PC-9 (cell line): ENCODE results near the gene ADH7. TPM values are rescaled to one million over a fixed set of nuclear protein-coding genes. Genes with fewer than 3 reads are reported as not detected.

Source experiments
- BruUV-seq: library from RNA; stranded (reverse); fragments of 400-500 nt; replicated peaks from 2 replicates; lab custom pipeline; 2021; lab: Mats Ljungman, UMichigan
- CTCF ChIA-PET: fragments of 300-600 bp; sonication (Branson Sonifier 250); formaldehyde crosslinking; loops from one replicate; lab custom pipeline; 2022; ENCODE audit warnings: antibody characterized with exemption; lab: Charles Lee
- POLR2A ChIA-PET: fragments of 300-600 bp; sonication (Branson Sonifier 250); formaldehyde crosslinking; loops from one replicate; lab custom pipeline; 2022; ENCODE audit warnings: antibody characterized with exemption; ENCODE audit not compliant: unreplicated experiment; lab: Charles Lee
- DNase-seq, 2 experiments: peaks; one replicate each; pipeline versions ENCODE4 v3.0.0 to v3.0.0-alpha.2; 2015 to 2022; ENCODE audit warnings: mixed read lengths in 1 of 2
- H2AFZ ChIP-seq: fragments of 200-600 bp; sonication (generic); 2 replicates; pipeline ENCODE4 v1.8.1; 2017; ENCODE audit warnings: antibody characterized with exemption
- H3F3A ChIP-seq: fragments of 200-600 bp; sonication (generic); 2 replicates; pipeline ENCODE4 v1.8.1; 2017; ENCODE audit warnings: antibody characterized with exemption, mild to moderate bottlenecking, low read depth; ENCODE audit not compliant: insufficient read depth
- H3K27ac ChIP-seq: fragments of 200-600 bp; sonication (generic); 2 replicates; pipeline ENCODE4 v1.6.1; 2016; ENCODE audit warnings: mixed run types
- H3K27me3 ChIP-seq: fragments of 200-600 bp; sonication (generic); 2 replicates; pipeline ENCODE4 v1.6.1; 2016; ENCODE audit warnings: low read depth, mixed run types; ENCODE audit not compliant: insufficient read depth
- H3K36me3 ChIP-seq: fragments of 200-600 bp; sonication (generic); 2 replicates; pipeline ENCODE4 v1.6.1; 2016; ENCODE audit warnings: low read depth, mixed run types
- H3K4me1 ChIP-seq: fragments of 200-600 bp; sonication (generic); replicated peaks from 2 replicates; pipeline ENCODE4 v1.6.1; 2016; ENCODE audit warnings: mixed run types; ENCODE audit not compliant: insufficient read depth
- H3K4me2 ChIP-seq: fragments of 200-600 bp; sonication (generic); 2 replicates; pipeline ENCODE4 v1.6.1; 2017; ENCODE audit warnings: mixed run types
- H3K4me3 ChIP-seq: fragments of 200-600 bp; sonication (generic); 2 replicates; pipeline ENCODE4 v1.6.1; 2016; ENCODE audit warnings: mixed run types
- H3K79me2 ChIP-seq: fragments of 200-600 bp; sonication (generic); 2 replicates; pipeline ENCODE4 v1.6.1; 2017; ENCODE audit warnings: low read depth, mixed run types
- H3K9me2 ChIP-seq: fragments of 200-600 bp; sonication (generic); 2 replicates; pipeline ENCODE4 v1.8.1; 2017; ENCODE audit warnings: mild to moderate bottlenecking; ENCODE audit not compliant: insufficient read depth
- H3K9me3 ChIP-seq: fragments of 200-600 bp; sonication (generic); 2 replicates; pipeline ENCODE4 v1.8.1; 2016; ENCODE audit warnings: low read depth; ENCODE audit not compliant: insufficient read depth
- H4K20me1 ChIP-seq: fragments of 200-600 bp; sonication (generic); 2 replicates; pipeline ENCODE4 v1.8.1; 2017; ENCODE audit not compliant: insufficient read depth
- EZH2 ChIP-seq: fragments of 200-600 bp; sonication (generic); IDR thresholded peaks from 2 replicates; pipeline ENCODE4 v1.8.0; 2017; ENCODE audit warnings: antibody characterized with exemption, low read depth
- intact Hi-C: fragments of 100-400 bp; cut with micrococcal nuclease; formaldehyde crosslinking; loops from one replicate; pipeline ENCODE4 v1.10.0; 2022; ENCODE audit not compliant: unreplicated experiment
- total RNA-seq: library from RNA; stranded (reverse); gene quantifications from 2 replicates; pipeline ENCODE4 v1.2.3, GENCODE V29; 2021
- TF ChIP-seq, protein P1 (sequence below): fragments of 200-600 bp; sonication (generic); conservative IDR thresholded peaks from 2 replicates; pipeline ENCODE4 v1.6.1; 2017; ENCODE audit warnings: mixed run types, antibody characterized with exemption, mild to moderate bottlenecking, moderate library complexity

ADH7 gene
- total RNA-seq, 1 experiment from 2014 or later, result not detected

GRCh38 chr4:99461623-99462401, 26.7 kb upstream of the ADH7 start:
- Histone ChIP-seq H3K27me3 (no peaks in the 10 kb centered on the region), H3K9me2 (no peaks in the 10 kb centered on the region), H4K20me1 (no peaks in the 10 kb centered on the region), H2AFZ (no peak overlapping the region), H3K4me1 (peaks cover 14% of the 10 kb centered on the region), H3K4me3 (no peak overlapping the region), H3F3A (peaks cover 6% of the 10 kb centered on the region; the same call in 1 of the 2 replicates), H3K4me2 (no peak overlapping the region), H3K79me2 (no peaks in the 10 kb centered on the region), H3K36me3 (no peaks in the 10 kb centered on the region), H3K27ac (no peak overlapping the region), H3K9me3 (no peaks in the 10 kb centered on the region)
- ChIA-PET CTCF (interaction anchor here (0.6 to 2.1 kb wide), 2 partner anchors 51 to 406 kb away, joined by 3 to 4 read pairs; no protein-coding TSS in a partner anchor), POLR2A (no interaction called here)
- BruUV-seq, result no TSS peak
- no peak for TF ChIP-seq EZH2
- TF ChIP-seq, protein P1, sequence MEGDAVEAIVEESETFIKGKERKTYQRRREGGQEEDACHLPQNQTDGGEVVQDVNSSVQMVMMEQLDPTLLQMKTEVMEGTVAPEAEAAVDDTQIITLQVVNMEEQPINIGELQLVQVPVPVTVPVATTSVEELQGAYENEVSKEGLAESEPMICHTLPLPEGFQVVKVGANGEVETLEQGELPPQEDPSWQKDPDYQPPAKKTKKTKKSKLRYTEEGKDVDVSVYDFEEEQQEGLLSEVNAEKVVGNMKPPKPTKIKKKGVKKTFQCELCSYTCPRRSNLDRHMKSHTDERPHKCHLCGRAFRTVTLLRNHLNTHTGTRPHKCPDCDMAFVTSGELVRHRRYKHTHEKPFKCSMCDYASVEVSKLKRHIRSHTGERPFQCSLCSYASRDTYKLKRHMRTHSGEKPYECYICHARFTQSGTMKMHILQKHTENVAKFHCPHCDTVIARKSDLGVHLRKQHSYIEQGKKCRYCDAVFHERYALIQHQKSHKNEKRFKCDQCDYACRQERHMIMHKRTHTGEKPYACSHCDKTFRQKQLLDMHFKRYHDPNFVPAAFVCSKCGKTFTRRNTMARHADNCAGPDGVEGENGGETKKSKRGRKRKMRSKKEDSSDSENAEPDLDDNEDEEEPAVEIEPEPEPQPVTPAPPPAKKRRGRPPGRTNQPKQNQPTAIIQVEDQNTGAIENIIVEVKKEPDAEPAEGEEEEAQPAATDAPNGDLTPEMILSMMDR, result no peak
- intact Hi-C loops, result loop anchor here (2.0 to 5.0 kb wide), 4 partner anchors 57 to 1311 kb away; partner anchors contain the start of gene METAP1
- no peak for DNase-seq

DNA sequence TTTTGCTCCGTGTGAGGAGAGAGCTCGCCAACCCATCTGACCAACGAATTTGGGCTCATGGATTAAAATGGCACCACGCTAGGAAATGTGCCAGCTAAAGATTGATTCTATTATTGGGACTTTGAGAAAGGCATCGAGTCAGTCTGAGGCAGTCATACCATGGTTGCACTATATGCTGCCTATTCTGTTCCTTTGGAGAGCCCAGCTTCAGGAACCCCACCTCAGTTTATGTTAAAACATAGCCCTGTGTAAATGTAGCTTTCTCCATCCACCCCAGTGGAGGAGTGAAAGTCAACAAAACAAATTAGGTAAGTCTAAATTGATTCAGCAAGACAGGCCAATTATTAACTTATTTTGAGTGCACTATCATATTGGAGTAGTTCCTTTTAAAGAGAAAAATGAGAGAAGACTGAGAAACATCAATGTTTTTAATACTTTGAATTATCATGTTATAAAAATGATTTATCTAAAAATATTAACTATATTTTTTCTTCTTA, 24.5 kb upstream of the ADH7 start:
- no peaks in the 10 kb centered on the region for H3K36me3 ChIP-seq
- POLR2A ChIA-PET, result interaction anchor here (0.6 kb wide), 2 partner anchors 875 to 1310 kb away, joined by 3 to 4 read pairs; no protein-coding TSS in a partner anchor
- H3K4me3 ChIP-seq, result no peak overlapping the region
- H3K79me2 ChIP-seq, result no peaks in the 10 kb centered on the region
- no peak overlapping the region for H3K4me2 ChIP-seq
- H3K9me3 ChIP-seq, result no peaks in the 10 kb centered on the region
- H3F3A ChIP-seq, result peaks cover 6% of the 10 kb centered on the region; the same call in 1 of the 2 replicates
- no peaks in the 10 kb centered on the region for H3K27me3 ChIP-seq
- CTCF ChIA-PET, result interaction anchor here (0.5 to 0.6 kb wide), 2 partner anchors 82 to 342 kb away, joined by 3 to 6 read pairs; no protein-coding TSS in a partner anchor
- TSS peak; percentile 96 for BruUV-seq
- DNase-seq, result no peak
- no peaks in the 10 kb centered on the region for H4K20me1 ChIP-seq
- peak overlapping the region; percentile 58 for H3K27ac ChIP-seq
- H3K4me1 ChIP-seq, result peaks cover 14% of the 10 kb centered on the region
- H3K9me2 ChIP-seq, result no peaks in the 10 kb centered on the region
- intact Hi-C loops, result loop anchor here (5.0 kb wide), 1 partner anchor 992 kb away; no protein-coding TSS in a partner anchor
- TF ChIP-seq, protein P1, result no peak
- TF ChIP-seq EZH2, result no peak
- H2AFZ ChIP-seq, result no peak overlapping the region; the same call in 1 of the 2 replicates

- Histone ChIP-seq H3K4me1 (peaks cover 14% of the 10 kb centered on the region), H3K27me3 (no peaks in the 10 kb centered on the region), H4K20me1 (no peaks in the 10 kb centered on the region), H3K36me3 (no peaks in the 10 kb centered on the region), H2AFZ (no peak overlapping the region), H3K79me2 (no peaks in the 10 kb centered on the region), H3K9me2 (no peaks in the 10 kb centered on the region), H3K4me3 (no peak overlapping the region), H3F3A (peaks cover 6% of the 10 kb centered on the region; the same call in 1 of the 2 replicates), H3K27ac (peak overlapping the region; percentile 58), H3K9me3 (no peaks in the 10 kb centered on the region), H3K4me2 (no peak overlapping the region)
- intact Hi-C loops, result no loop called here
- TF ChIP-seq, protein P1, result no peak
- TF ChIP-seq EZH2, result no peak
- BruUV-seq, result no TSS peak
- peak; percentile 37 to 72 for DNase-seq
- POLR2A ChIA-PET, result interaction anchor here (0.6 to 0.7 kb wide), 7 partner anchors 47 to 1310 kb away, joined by 3 to 12 read pairs (median 4); partner anchors contain the start of genes ADH5 and DAPP1
- CTCF ChIA-PET, result interaction anchor here (0.5 kb wide), 1 partner anchor 81 kb away, joined by 3 read pairs; no protein-coding TSS in a partner anchor
These were observed 23.8 kb upstream of the ADH7 start for GRCh38 chr4:99458911-99459447.
